PC-3 (cell line): ENCODE data around the gene PCCA.

Experiments
- EZH2 ChIP-seq: fragments of 300-600 bp; sonication (generic); IDR thresholded peaks from one replicate; pipeline ENCODE4 v1.6.1; 2017; ENCODE audit warnings: antibody characterized with exemption, mild to moderate bottlenecking, low read length; ENCODE audit not compliant: unreplicated experiment
- EZH2phosphoT487 ChIP-seq: fragments of 300-600 bp; sonication (generic); IDR thresholded peaks from 2 replicates; pipeline ENCODE4 v1.6.1; 2018; ENCODE audit warnings: mild to moderate bottlenecking, antibody characterized with exemption, low read length, borderline replicate concordance
- TF ChIP-seq, protein P1 (sequence below): fragments of 300-600 bp; sonication (generic); conservative IDR thresholded peaks from 2 replicates; pipeline ENCODE4 v1.5.1; 2017; ENCODE audit warnings: antibody characterized with exemption, low read depth, mild to moderate bottlenecking, low read length

DNA sequence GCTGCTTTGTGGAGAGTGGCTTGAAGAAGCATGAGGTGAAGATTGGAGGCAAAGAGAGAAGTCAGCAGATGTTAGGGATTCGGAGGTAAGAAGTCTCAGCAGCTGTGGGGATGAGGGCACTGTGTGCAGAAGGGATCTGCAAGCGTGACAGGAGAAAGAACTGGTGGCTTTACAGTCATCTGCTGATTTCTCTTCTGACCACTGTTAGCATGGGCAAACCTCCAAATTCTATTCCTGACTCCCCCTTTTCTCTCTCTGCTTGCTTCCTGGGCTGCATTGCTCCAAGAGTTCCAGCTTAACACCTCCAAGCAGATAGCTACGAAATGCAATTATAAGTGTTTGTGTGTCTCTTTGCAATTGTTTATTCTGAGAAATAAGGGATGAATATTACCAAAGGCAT lies 340.1 kb downstream of the PCCA start:
- TF ChIP-seq EZH2 (no peak), EZH2phosphoT487 (no peak)
- TF ChIP-seq, protein P1, sequence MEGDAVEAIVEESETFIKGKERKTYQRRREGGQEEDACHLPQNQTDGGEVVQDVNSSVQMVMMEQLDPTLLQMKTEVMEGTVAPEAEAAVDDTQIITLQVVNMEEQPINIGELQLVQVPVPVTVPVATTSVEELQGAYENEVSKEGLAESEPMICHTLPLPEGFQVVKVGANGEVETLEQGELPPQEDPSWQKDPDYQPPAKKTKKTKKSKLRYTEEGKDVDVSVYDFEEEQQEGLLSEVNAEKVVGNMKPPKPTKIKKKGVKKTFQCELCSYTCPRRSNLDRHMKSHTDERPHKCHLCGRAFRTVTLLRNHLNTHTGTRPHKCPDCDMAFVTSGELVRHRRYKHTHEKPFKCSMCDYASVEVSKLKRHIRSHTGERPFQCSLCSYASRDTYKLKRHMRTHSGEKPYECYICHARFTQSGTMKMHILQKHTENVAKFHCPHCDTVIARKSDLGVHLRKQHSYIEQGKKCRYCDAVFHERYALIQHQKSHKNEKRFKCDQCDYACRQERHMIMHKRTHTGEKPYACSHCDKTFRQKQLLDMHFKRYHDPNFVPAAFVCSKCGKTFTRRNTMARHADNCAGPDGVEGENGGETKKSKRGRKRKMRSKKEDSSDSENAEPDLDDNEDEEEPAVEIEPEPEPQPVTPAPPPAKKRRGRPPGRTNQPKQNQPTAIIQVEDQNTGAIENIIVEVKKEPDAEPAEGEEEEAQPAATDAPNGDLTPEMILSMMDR, result no peak
